ENCODE results near the gene CCDC91.

The CCDC91 gene

DNA sequence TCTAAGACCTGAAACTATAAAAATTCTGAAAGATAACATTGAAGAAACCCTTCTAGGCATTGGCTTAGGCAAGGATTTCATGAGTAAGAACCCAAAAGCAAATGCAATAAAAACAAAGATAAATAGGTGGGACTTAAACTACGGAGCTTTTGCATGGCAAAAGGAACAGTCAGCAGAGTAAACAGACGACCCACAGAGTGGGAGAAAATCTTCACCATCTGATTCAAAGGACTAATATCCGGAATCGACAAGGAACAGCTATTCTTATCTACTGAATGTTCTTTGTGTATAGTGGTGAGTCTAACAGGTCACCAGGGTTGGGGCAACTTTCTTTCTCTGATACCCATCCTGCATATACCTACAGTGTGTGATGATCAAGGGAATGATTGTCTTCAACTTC, 198.6 kb downstream of the CCDC91 start:
- Histone ChIP-seq H3K18ac (ENCODE audit: low read length) (no peak overlapping the region), H3K79me2 (ENCODE audit: control insufficient read depth, insufficient read depth, low read length, poor library complexity) (no peaks in the 10 kb centered on the region), H3K4ac (ENCODE audit: low read depth, low read length) (no peak overlapping the region), H4K8ac (ENCODE audit: low read depth, low read length) (no peak overlapping the region), H3K4me3 (ENCODE audit: low read depth, low read length) (no peak overlapping the region), H3K36me3 (ENCODE audit: control insufficient read depth in 1 of 2, insufficient read depth in 2 of 2, low read length in 2 of 2) (no peaks in the 10 kb centered on the region), H3K9ac (ENCODE audit: low read length) (no peak overlapping the region), H3K79me1 (ENCODE audit: low read length) (no peaks in the 10 kb centered on the region), H2BK120ac (ENCODE audit: insufficient read depth, low read length, poor library complexity) (no peak overlapping the region), H4K91ac (ENCODE audit: low read depth, low read length) (no peak overlapping the region), H2AFZ (ENCODE audit: insufficient read depth, low read length, poor library complexity) (no peak overlapping the region), H3K27ac (ENCODE audit: low read depth, low read length) (no peak overlapping the region), H3K4me2 (ENCODE audit: low read length) (no peak overlapping the region), H3K14ac (ENCODE audit: low read length) (no peak overlapping the region), H2BK5ac (ENCODE audit: low read depth, low read length, poor library complexity) (no peak overlapping the region), H3K23ac (ENCODE audit: low read length) (no peak overlapping the region), H3K4me1 (ENCODE audit: control insufficient read depth in 1 of 2, insufficient read depth in 2 of 2, low read length in 2 of 2) (no peaks in the 10 kb centered on the region), H3K27me3 (ENCODE audit: insufficient read depth, low read length) (no peaks in the 10 kb centered on the region), H4K12ac (ENCODE audit: low read depth, low read length) (no peak overlapping the region), H2BK12ac (ENCODE audit: low read length) (no peak overlapping the region), H3K9me3 (ENCODE audit: insufficient read depth, low read depth, low read length) (no peaks in the 10 kb centered on the region), H2AK5ac (ENCODE audit: low read length) (no peak overlapping the region)
- no CpG with 5 or more reads among the region's 4 CpGs for WGBS (ENCODE audit: extremely low coverage, insufficient coverage, insufficient read length)
- DNase-seq = no peak

DNA sequence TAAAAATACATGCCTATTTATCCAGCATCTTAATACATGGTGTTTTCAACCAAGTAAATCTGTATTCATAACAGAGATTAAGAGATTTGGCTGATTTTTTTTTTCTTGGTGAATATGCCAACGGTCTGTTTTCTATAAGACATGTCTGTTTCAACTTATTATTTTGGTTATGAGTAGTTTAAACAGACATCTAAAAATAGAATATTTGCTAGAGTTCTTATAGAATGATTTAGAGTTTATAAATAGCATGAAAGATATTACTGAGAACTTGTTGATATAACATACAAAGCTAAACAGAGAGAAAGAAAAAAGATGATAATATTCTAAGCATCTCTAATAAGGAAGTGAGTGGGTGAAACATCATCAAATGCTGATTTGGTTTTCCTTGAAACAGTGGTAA, 199.9 kb downstream of the CCDC91 start:
- H3K79me2 ChIP-seq (ENCODE audit: control insufficient read depth, insufficient read depth, low read length, poor library complexity) = no peaks in the 10 kb centered on the region
- no peak overlapping the region for H3K4me2 ChIP-seq (ENCODE audit: low read length)
- no peaks in the 10 kb centered on the region for H3K4me1 ChIP-seq (ENCODE audit: control insufficient read depth in 1 of 2, insufficient read depth in 2 of 2, low read length in 2 of 2)
- no peak overlapping the region for H3K27ac ChIP-seq (ENCODE audit: low read depth, low read length)
- no peak overlapping the region for H3K9ac ChIP-seq (ENCODE audit: low read length)
- no peak overlapping the region for H3K4me3 ChIP-seq (ENCODE audit: low read depth, low read length)
- no peak overlapping the region for H2BK120ac ChIP-seq (ENCODE audit: insufficient read depth, low read length, poor library complexity)
- no CpG with 5 or more reads among the region's 1 CpG for WGBS (ENCODE audit: extremely low coverage, insufficient coverage, insufficient read length)
- H3K4ac ChIP-seq (ENCODE audit: low read depth, low read length) = no peak overlapping the region
- no peak overlapping the region for H3K23ac ChIP-seq (ENCODE audit: low read length)
- H2AK5ac ChIP-seq (ENCODE audit: low read length) = no peak overlapping the region
- no peak overlapping the region for H4K8ac ChIP-seq (ENCODE audit: low read depth, low read length)
- no peak overlapping the region for H3K14ac ChIP-seq (ENCODE audit: low read length)
- H2AFZ ChIP-seq (ENCODE audit: insufficient read depth, low read length, poor library complexity) = no peak overlapping the region
- DNase-seq = no peak
- H3K18ac ChIP-seq (ENCODE audit: low read length) = no peak overlapping the region
- H2BK5ac ChIP-seq (ENCODE audit: low read depth, low read length, poor library complexity) = no peak overlapping the region
- H3K9me3 ChIP-seq (ENCODE audit: insufficient read depth, low read depth, low read length) = no peaks in the 10 kb centered on the region
- H4K91ac ChIP-seq (ENCODE audit: low read depth, low read length) = no peak overlapping the region
- no peak overlapping the region for H4K12ac ChIP-seq (ENCODE audit: low read depth, low read length)
- H3K36me3 ChIP-seq (ENCODE audit: control insufficient read depth in 1 of 2, insufficient read depth in 2 of 2, low read length in 2 of 2) = no peaks in the 10 kb centered on the region
- no peaks in the 10 kb centered on the region for H3K27me3 ChIP-seq (ENCODE audit: insufficient read depth, low read length)
- no peak overlapping the region for H2BK12ac ChIP-seq (ENCODE audit: low read length)
- H3K79me1 ChIP-seq (ENCODE audit: low read length) = no peaks in the 10 kb centered on the region

GRCh38 chr12:28390761-28391385, 200.6 kb downstream of the CCDC91 start:
- Histone ChIP-seq H2BK120ac (ENCODE audit: insufficient read depth, low read length, poor library complexity) (no peak overlapping the region), H4K91ac (ENCODE audit: low read depth, low read length) (no peak overlapping the region), H3K4me2 (ENCODE audit: low read length) (no peak overlapping the region), H3K18ac (ENCODE audit: low read length) (no peak overlapping the region), H2AK5ac (ENCODE audit: low read length) (no peak overlapping the region), H2BK5ac (ENCODE audit: low read depth, low read length, poor library complexity) (no peak overlapping the region), H3K79me1 (ENCODE audit: low read length) (no peaks in the 10 kb centered on the region), H3K4me3 (ENCODE audit: low read depth, low read length) (no peak overlapping the region), H3K9me3 (ENCODE audit: insufficient read depth, low read depth, low read length) (no peaks in the 10 kb centered on the region), H3K4me1 (ENCODE audit: control insufficient read depth in 1 of 2, insufficient read depth in 2 of 2, low read length in 2 of 2) (no peaks in the 10 kb centered on the region), H2BK12ac (ENCODE audit: low read length) (no peak overlapping the region), H3K36me3 (ENCODE audit: control insufficient read depth in 1 of 2, insufficient read depth in 2 of 2, low read length in 2 of 2) (no peaks in the 10 kb centered on the region), H3K14ac (ENCODE audit: low read length) (no peak overlapping the region), H3K79me2 (ENCODE audit: control insufficient read depth, insufficient read depth, low read length, poor library complexity) (no peaks in the 10 kb centered on the region), H3K23ac (ENCODE audit: low read length) (no peak overlapping the region), H4K12ac (ENCODE audit: low read depth, low read length) (no peak overlapping the region), H4K8ac (ENCODE audit: low read depth, low read length) (no peak overlapping the region), H2AFZ (ENCODE audit: insufficient read depth, low read length, poor library complexity) (no peak overlapping the region), H3K4ac (ENCODE audit: low read depth, low read length) (no peak overlapping the region), H3K27me3 (ENCODE audit: insufficient read depth, low read length) (no peaks in the 10 kb centered on the region), H3K9ac (ENCODE audit: low read length) (no peak overlapping the region), H3K27ac (ENCODE audit: low read depth, low read length) (no peak overlapping the region)
- DNase-seq = no peak
- no CpG with 5 or more reads among the region's 4 CpGs for WGBS (ENCODE audit: extremely low coverage, insufficient coverage, insufficient read length)

DNA sequence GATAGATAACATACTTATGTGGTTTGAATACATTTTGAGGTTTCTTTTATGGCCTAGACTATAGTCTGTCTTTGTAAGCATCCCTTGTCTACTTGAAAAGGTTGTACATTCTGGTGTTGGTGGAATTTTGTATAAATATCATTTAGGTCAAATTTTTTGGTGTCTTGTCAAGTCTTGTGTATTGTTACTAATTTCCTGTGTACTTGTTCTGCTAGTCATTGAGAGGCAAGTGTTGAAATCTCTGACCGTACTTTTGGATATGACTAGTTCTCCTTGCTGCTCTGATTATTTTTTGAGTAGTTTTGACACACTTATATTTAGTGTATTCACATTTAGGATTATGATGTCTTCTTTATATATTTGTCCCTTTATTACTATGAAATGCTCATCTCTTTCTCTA, 219.6 kb downstream of the CCDC91 start:
- Histone ChIP-seq H3K9ac (ENCODE audit: low read length) (no peak overlapping the region), H4K91ac (ENCODE audit: low read depth, low read length) (no peak overlapping the region), H2BK5ac (ENCODE audit: low read depth, low read length, poor library complexity) (no peak overlapping the region), H2AK5ac (ENCODE audit: low read length) (no peak overlapping the region), H3K27me3 (ENCODE audit: insufficient read depth, low read length) (no peaks in the 10 kb centered on the region), H2BK12ac (ENCODE audit: low read length) (no peak overlapping the region), H3K18ac (ENCODE audit: low read length) (no peak overlapping the region), H3K4me3 (ENCODE audit: low read depth, low read length) (no peak overlapping the region), H3K27ac (ENCODE audit: low read depth, low read length) (no peak overlapping the region), H3K36me3 (ENCODE audit: control insufficient read depth in 1 of 2, insufficient read depth in 2 of 2, low read length in 2 of 2) (no peaks in the 10 kb centered on the region), H2AFZ (ENCODE audit: insufficient read depth, low read length, poor library complexity) (no peak overlapping the region), H3K4ac (ENCODE audit: low read depth, low read length) (no peak overlapping the region), H3K4me1 (ENCODE audit: control insufficient read depth in 1 of 2, insufficient read depth in 2 of 2, low read length in 2 of 2) (no peaks in the 10 kb centered on the region), H3K79me2 (ENCODE audit: control insufficient read depth, insufficient read depth, low read length, poor library complexity) (no peaks in the 10 kb centered on the region), H2BK120ac (ENCODE audit: insufficient read depth, low read length, poor library complexity) (no peak overlapping the region), H3K9me3 (ENCODE audit: insufficient read depth, low read depth, low read length) (peaks cover 2% of the 10 kb centered on the region), H3K4me2 (ENCODE audit: low read length) (no peak overlapping the region), H3K79me1 (ENCODE audit: low read length) (no peaks in the 10 kb centered on the region), H4K8ac (ENCODE audit: low read depth, low read length) (no peak overlapping the region), H3K23ac (ENCODE audit: low read length) (no peak overlapping the region), H4K12ac (ENCODE audit: low read depth, low read length) (no peak overlapping the region), H3K14ac (ENCODE audit: low read length) (no peak overlapping the region)
- no peak for DNase-seq
- no CpG with 5 or more reads among the region's 1 CpG for WGBS (ENCODE audit: extremely low coverage, insufficient coverage, insufficient read length)

All from trophoblast cell (in vitro differentiated cells and primary cell).